HepG2 (cell line): ENCODE data around the gene BPIFA1. TPM values are rescaled to one million over a fixed set of nuclear protein-coding genes. Genes with fewer than 3 reads are reported as not detected.

ENCODE experiments used
- ARID5B ChIP-seq: IDR thresholded peaks from 2 replicates; pipeline ENCODE4 v1.4.0; 2020; ENCODE audit warnings: mild to moderate bottlenecking, missing genetic modification reagents
- ATM ChIP-seq: fragments of 450-650 bp; IDR thresholded peaks from 2 replicates; pipeline ENCODE4 v1.7.1; 2017; ENCODE audit warnings: mild to moderate bottlenecking, borderline replicate concordance
- CBX5 ChIP-seq: sonication (generic); formaldehyde crosslinking; IDR thresholded peaks from 2 replicates; pipeline ENCODE4 v1.4.0; 2020; ENCODE audit warnings: missing genetic modification reagents, borderline replicate concordance
- ELF3 ChIP-seq: IDR thresholded peaks from 2 replicates; pipeline ENCODE4 v1.6.1; 2016; ENCODE audit warnings: missing genetic modification reagents, missing compliant biosample characterization
- FOXO1 ChIP-seq: sonication (generic); formaldehyde crosslinking; IDR thresholded peaks from 2 replicates; pipeline ENCODE4 v1.4.0; 2020; ENCODE audit warnings: missing genetic modification reagents
- KDM2A ChIP-seq: sonication (generic); formaldehyde crosslinking; IDR thresholded peaks from 2 replicates; pipeline ENCODE4 v1.4.0; 2020; ENCODE audit warnings: low read depth, missing genetic modification reagents, borderline replicate concordance
- NR2F1 ChIP-seq, 2 experiments: fragments of 450-650 bp in 1 of 2; formaldehyde crosslinking in 1 of 2; IDR thresholded peaks; 2 replicates each; pipeline versions ENCODE4 v1.5.0 to v1.6.1; 2016 to 2020; ENCODE audit warnings: mild to moderate bottlenecking in 1 of 2, missing compliant biosample characterization in 1 of 2, missing genetic modification reagents in 1 of 2, moderate library complexity in 1 of 2
- SALL1 ChIP-seq: sonication (generic); formaldehyde crosslinking; IDR thresholded peaks from 2 replicates; pipeline ENCODE4 v1.8.0; 2022; ENCODE audit warnings: mild to moderate bottlenecking, missing genetic modification reagents
- SP140L ChIP-seq: sonication (generic); formaldehyde crosslinking; IDR thresholded peaks from 2 replicates; pipeline ENCODE4 v1.4.0; 2020; ENCODE audit warnings: missing genetic modification reagents, borderline replicate concordance
- ZBTB25 ChIP-seq: IDR thresholded peaks from 2 replicates; pipeline ENCODE4 v1.6.1; 2018; ENCODE audit warnings: missing genetic modification reagents
- ZBTB7B ChIP-seq: sonication (generic); formaldehyde crosslinking; IDR thresholded peaks from 2 replicates; pipeline ENCODE4 v1.4.0; 2020; ENCODE audit warnings: missing genetic modification reagents
- ZGPAT ChIP-seq: IDR thresholded peaks from 2 replicates; pipeline ENCODE4 v1.6.1; 2016; ENCODE audit warnings: mild to moderate bottlenecking
- ZNF3 ChIP-seq: IDR thresholded peaks from 2 replicates; pipeline ENCODE4 v1.7.0; 2017; ENCODE audit warnings: inconsistent platforms
- ZNF343 ChIP-seq: sonication (generic); formaldehyde crosslinking; IDR thresholded peaks from 2 replicates; pipeline ENCODE4 v1.4.0; 2020; ENCODE audit warnings: mild to moderate bottlenecking, missing genetic modification reagents
- ZNF414 ChIP-seq: sonication (generic); formaldehyde crosslinking; IDR thresholded peaks from 2 replicates; pipeline ENCODE4 v1.5.0; 2020; ENCODE audit warnings: missing genetic modification reagents
- ZNF562 ChIP-seq: sonication (generic); formaldehyde crosslinking; IDR thresholded peaks from 2 replicates; pipeline ENCODE4 v1.8.0; 2022; ENCODE audit warnings: missing genetic modification reagents, borderline replicate concordance
- ZNF569 ChIP-seq: sonication (generic); formaldehyde crosslinking; IDR thresholded peaks from 2 replicates; pipeline ENCODE4 v1.5.0; 2020; ENCODE audit warnings: mild to moderate bottlenecking, missing genetic modification reagents, moderate library complexity, borderline replicate concordance
- ZNF780A ChIP-seq: sonication (generic); formaldehyde crosslinking; IDR thresholded peaks from 2 replicates; pipeline ENCODE4 v1.8.0; 2022; ENCODE audit warnings: mild to moderate bottlenecking, missing genetic modification reagents, moderate library complexity
- ZNF878 ChIP-seq: sonication (generic); formaldehyde crosslinking; IDR thresholded peaks from 2 replicates; pipeline ENCODE4 v1.8.1; 2023; ENCODE audit warnings: mild to moderate bottlenecking, missing genetic modification reagents, moderate library complexity
- polyA plus RNA-seq, 8 experiments: library from polyadenylated mRNA; depleted of rRNA in 3 of 8; stranded (reverse) in 7 of 8; unstranded in 1 of 8; fragments of >200 nt; fragmentation: Illumina TruSeq in 4 of 8; extraction: Trizol in 4 of 8; gene quantifications; 2 replicates each; pipeline versions ENCODE4 v1.2.1 to v1.2.3, GENCODE V29; 2011 to 2016; ENCODE audit warnings: low read depth in 4 of 8, missing spikeins in 1 of 8, mixed read lengths in 1 of 8; ENCODE audit not compliant: insufficient read depth in 1 of 8
- total RNA-seq, 5 experiments: library from RNA; depleted of rRNA; stranded (reverse); fragments of >200 nt; fragmentation: Illumina TruSeq; extraction: Trizol; gene quantifications; 2 replicates each; pipeline ENCODE4 v1.2.3, GENCODE V29; 2016; ENCODE audit warnings: low read depth in 1 of 5
- TF ChIP-seq, protein P1 (sequence below): sonication (generic); formaldehyde crosslinking; IDR thresholded peaks from 2 replicates; pipeline ENCODE4 v1.8.1; 2023; ENCODE audit warnings: mild to moderate bottlenecking, missing genetic modification reagents, borderline replicate concordance
- TF ChIP-seq, protein P2 (sequence below): sonication (generic); formaldehyde crosslinking; IDR thresholded peaks from 2 replicates; pipeline ENCODE4 v1.4.0; 2020; ENCODE audit warnings: missing genetic modification reagents

BPIFA1 gene
- total and polyA plus RNA-seq, 2 of the 13 experiments (the other 11 are each of a cell fraction or from before 2014, with no cell fraction given): not detected

DNA sequence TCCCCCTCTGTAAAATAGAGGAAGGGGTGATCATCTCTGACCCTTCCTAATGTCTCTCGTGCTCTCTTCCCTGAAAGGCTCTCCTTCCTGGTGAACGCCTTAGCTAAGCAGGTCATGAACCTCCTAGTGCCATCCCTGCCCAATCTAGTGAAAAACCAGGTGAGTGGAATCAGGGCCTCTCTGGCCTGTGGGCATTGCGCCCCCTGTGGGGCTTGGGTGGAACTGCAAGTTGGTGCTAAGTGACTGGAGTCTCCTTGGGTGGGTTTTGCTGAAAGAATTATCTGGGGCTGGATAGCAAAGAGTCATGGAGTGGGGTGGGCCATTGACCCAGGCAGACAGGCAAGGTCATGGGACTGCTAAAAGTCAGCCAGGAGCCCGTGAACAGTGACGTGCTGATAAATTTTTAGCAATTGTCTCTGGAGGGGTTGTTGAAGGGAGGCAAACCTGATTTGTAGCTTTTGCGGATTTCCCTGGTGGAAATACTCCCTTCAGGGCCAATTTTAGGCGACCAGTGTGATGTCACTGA is 56.1 kb downstream of the BPIFA1 start (continued):
- TF ChIP-seq ARID5B (CRISPR knock-in tag): peak; percentile 28; the same call in 1 of the 2 replicates
- TF ChIP-seq ZGPAT (CRISPR knock-in tag): 0 out of 2 replicates have a peak, but pooled peaks have one; percentile 31
- TF ChIP-seq ZBTB25: 0 out of 2 replicates have a peak, but pooled peaks have one; percentile 72
- no peak for TF ChIP-seq ZNF780A
- no peak for TF ChIP-seq ZNF878
- peak; percentile 26; the same call in 1 of the 2 replicates for TF ChIP-seq ELF3 (CRISPR knock-in tag)
- peak; percentile 59; the same call in 1 of the 2 replicates for TF ChIP-seq FOXO1
- no peak for TF ChIP-seq ZNF569 (CRISPR knock-in tag)
- TF ChIP-seq SP140L (CRISPR knock-in tag): 0 out of 2 replicates have a peak, but pooled peaks have one; percentile 35
- peak; percentile 60; the same call in 1 of the 2 replicates for TF ChIP-seq KDM2A (CRISPR knock-in tag)
- no peak for TF ChIP-seq ZNF562
- TF ChIP-seq SALL1 (CRISPR knock-in tag): peak; percentile 71; the same call in 1 of the 2 replicates
- TF ChIP-seq ZNF3 (CRISPR knock-in tag): no peak
- TF ChIP-seq ZNF414 (CRISPR knock-in tag): no peak
- 0 out of 2 replicates have a peak, but pooled peaks have one; percentile 38 for TF ChIP-seq ZBTB7B (CRISPR knock-in tag)
- TF ChIP-seq CBX5: peak; percentile 65; the same call in 1 of the 2 replicates
- 0 out of 2 replicates have a peak, but pooled peaks have one; percentile 29 for TF ChIP-seq ZNF343
- no peak for TF ChIP-seq NR2F1 (CRISPR knock-in tag; IDR thresholded peaks at IDR 0.05)
- TF ChIP-seq ATM: no peak
- TF ChIP-seq, protein P1, sequence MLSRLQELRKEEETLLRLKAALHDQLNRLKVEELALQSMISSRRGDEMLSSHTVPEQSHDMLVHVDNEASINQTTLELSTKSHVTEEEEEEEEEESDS (CRISPR knock-in tag): no peak
- TF ChIP-seq, protein P2, sequence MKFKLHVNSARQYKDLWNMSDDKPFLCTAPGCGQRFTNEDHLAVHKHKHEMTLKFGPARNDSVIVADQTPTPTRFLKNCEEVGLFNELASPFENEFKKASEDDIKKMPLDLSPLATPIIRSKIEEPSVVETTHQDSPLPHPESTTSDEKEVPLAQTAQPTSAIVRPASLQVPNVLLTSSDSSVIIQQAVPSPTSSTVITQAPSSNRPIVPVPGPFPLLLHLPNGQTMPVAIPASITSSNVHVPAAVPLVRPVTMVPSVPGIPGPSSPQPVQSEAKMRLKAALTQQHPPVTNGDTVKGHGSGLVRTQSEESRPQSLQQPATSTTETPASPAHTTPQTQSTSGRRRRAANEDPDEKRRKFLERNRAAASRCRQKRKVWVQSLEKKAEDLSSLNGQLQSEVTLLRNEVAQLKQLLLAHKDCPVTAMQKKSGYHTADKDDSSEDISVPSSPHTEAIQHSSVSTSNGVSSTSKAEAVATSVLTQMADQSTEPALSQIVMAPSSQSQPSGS (CRISPR knock-in tag): 0 out of 2 replicates have a peak, but pooled peaks have one; percentile 36
